HL-60 (cell line): ENCODE measurements around the gene CTAG2.
"Not testable (repeated sequence)": the region's sequence is repeated elsewhere in the genome, so short reads cannot be mapped to it uniquely, and the experiment has no call there.

Source experiments
- CTCF ChIP-seq: IDR thresholded peaks from one replicate; pipeline ENCODE4 v1.5.1; 2011; ENCODE audit warnings: low read length, control low read depth, inconsistent platforms; ENCODE audit not compliant: insufficient read depth
- GABPA ChIP-seq: IDR thresholded peaks from 2 replicates; pipeline ENCODE4 v1.6.1; 2012; ENCODE audit warnings: low read depth

GRCh38 chrX:154611146-154611545 is 42.2 kb downstream of the CTAG2 start:
- TF ChIP-seq CTCF, GABPA: not testable (repeated sequence)
